Sigmoid colon (tissue), 7 donors: ENCODE data around the gene CCDC71. TPM values are rescaled to one million over a fixed set of nuclear protein-coding genes. Genes with fewer than 3 reads are reported as not detected.

Source experiments
- DNase-seq: peaks from one replicate; pipeline ENCODE4 v3.0.0-alpha.2; 2019
- H3K27ac ChIP-seq, 4 donors: fragments of 200-600 bp; sonication (generic); one replicate each; pipeline ENCODE4 v1.5.1; 2016 to 2019; ENCODE audit warnings: mild to moderate bottlenecking in 1 of 4
- H3K27me3 ChIP-seq, 3 donors: fragments of 200-600 bp; sonication (generic); one replicate each; pipeline ENCODE4 v1.5.1; 2019; ENCODE audit warnings: mild to moderate bottlenecking in 1 of 3
- H3K36me3 ChIP-seq, 4 donors: fragments of 200-600 bp; sonication (generic); one replicate each; pipeline ENCODE4 v1.5.1; 2016 to 2019
- H3K4me1 ChIP-seq, 4 donors: fragments of 200-600 bp; sonication (generic); one replicate each; pipeline ENCODE4 v1.5.1; 2017 to 2019
- H3K4me3 ChIP-seq, 4 donors: fragments of 200-600 bp; sonication (generic); one replicate each; pipeline ENCODE4 v1.5.1; 2017 to 2019; ENCODE audit warnings: mild to moderate bottlenecking in 2 of 4, moderate library complexity in 1 of 4
- H3K9me3 ChIP-seq, 4 donors: fragments of 200-600 bp in 3 of 4; sonication (generic) in 3 of 4; one replicate each; pipeline versions ENCODE4 v1.5.1 to v1.6.1; 2013 to 2019
- CTCF ChIP-seq, 4 experiments: fragments of 450-650 bp in 3 of 4; fragments of 200-600 bp in 1 of 4; IDR thresholded peaks; one replicate each; pipeline ENCODE4 v1.5.1; 2016 to 2019; ENCODE audit warnings: antibody characterized with exemption in 4 of 4, mild to moderate bottlenecking in 3 of 4, moderate library complexity in 2 of 4
- EP300 ChIP-seq, 4 donors: sonication (generic); formaldehyde crosslinking; IDR thresholded peaks; one replicate each; pipeline ENCODE4 v1.6.1; 2017; ENCODE audit warnings: antibody characterized with exemption in 4 of 4
- POLR2A ChIP-seq, 2 donors: fragments of 450-650 bp; IDR thresholded peaks; one replicate each; pipeline ENCODE4 v1.6.1; 2016; ENCODE audit warnings: antibody characterized with exemption in 2 of 2, mild to moderate bottlenecking in 2 of 2, moderate library complexity in 2 of 2
- POLR2AphosphoS5 ChIP-seq, 4 donors: sonication (generic); formaldehyde crosslinking; IDR thresholded peaks; one replicate each; pipeline ENCODE4 v1.6.1; 2017; ENCODE audit warnings: antibody characterized with exemption in 4 of 4
- WGBS, 2 donors: extraction: QIAGEN DNeasy Blood & Tissue Kit; methylation state at CpG; one replicate each; pipeline ENCODE4 v1.1.7; 2013; 5-methylcytosine and 5-hydroxymethylcytosine counted together
- intact Hi-C: fragments of 100-400 bp; cut with DNase I; formaldehyde crosslinking; loops from one replicate; pipeline ENCODE4 v1.15.1; 2023
- polyA plus RNA-seq, 3 donors: library from polyadenylated mRNA; stranded (reverse); fragments of 200-250 nt; gene quantifications; one replicate each; pipeline ENCODE4 v1.2.3, GENCODE V29; 2013
- total RNA-seq, 4 donors: library from RNA; depleted of rRNA; stranded (reverse); fragments of >200 nt; gene quantifications; one replicate each; pipeline ENCODE4 v1.1.0, GENCODE V29; 2016
- donor health status: healthy with polysubstance abuse.
- donor health status: Bipolar disorder and iron deficiency.
- donor health status: healthy.

Gene CCDC71
- total and polyA plus RNA-seq, 7 donors, result 12.5 to 27.3 (median 15.6) TPM

- intact Hi-C loops, result loop anchor here (5.0 kb wide), 3 partner anchors 45 to 185 kb away; partner anchors contain the start of gene GPX1
- DNase-seq, result no peak
These were observed 6.5 kb upstream of the CCDC71 start for GRCh38 chr3:49172551-49173041.

GRCh38 chr3:49171775-49172500 lies 5.8 kb upstream of the CCDC71 start:
- H3K27ac ChIP-seq, result peak overlapping the region; percentile 85 to 95 (median 88)
- H3K9me3 ChIP-seq, result no peaks in the 10 kb centered on the region
- TF ChIP-seq CTCF (IDR thresholded peaks at IDR 0.05), result no peak
- no peak for TF ChIP-seq POLR2AphosphoS5 (IDR thresholded peaks at IDR 0.05)
- TF ChIP-seq EP300 (IDR thresholded peaks at IDR 0.05), result no peak
- no peak for TF ChIP-seq POLR2A (IDR thresholded peaks at IDR 0.05)
- peaks cover 0 to 60% (median 42%) of the 10 kb centered on the region in 4 donors for H3K4me1 ChIP-seq
- intact Hi-C loops, result loop anchor here (1.0 to 5.0 kb wide), 7 partner anchors 27 to 277 kb away; partner anchors contain the start of genes C3orf62, GPX1 and USP4
- peak overlapping the region; percentile 58 to 93 (median 70) for H3K4me3 ChIP-seq
- WGBS, 2 donors, result 46 to 49% methylated on average over 7 of the region's 7 CpGs
- peaks cover 3 to 29% (median 20%) of the 10 kb centered on the region in 4 donors for H3K36me3 ChIP-seq
- H3K27me3 ChIP-seq, result no peaks in the 10 kb centered on the region
- no peak for DNase-seq

More at GRCh38 chr3:49172551-49173041, 6.5 kb upstream of the CCDC71 start:
- TF ChIP-seq EP300 (IDR thresholded peaks at IDR 0.05), result no peak
- TF ChIP-seq CTCF (IDR thresholded peaks at IDR 0.05), result no peak
- TF ChIP-seq POLR2A (IDR thresholded peaks at IDR 0.05), result no peak
- TF ChIP-seq POLR2AphosphoS5 (IDR thresholded peaks at IDR 0.05), result no peak
- H3K27me3 ChIP-seq, result no peaks in the 10 kb centered on the region
- peak overlapping the region; percentile 58 to 93 (median 70) for H3K4me3 ChIP-seq
- peaks cover 3 to 32% (median 21%) of the 10 kb centered on the region in 4 donors for H3K36me3 ChIP-seq
- peak overlapping the region; percentile 85 to 95 (median 88) for H3K27ac ChIP-seq
- 80 to 90% methylated on average over 7 of the region's 7 CpGs for WGBS, 2 donors
- peaks cover 0 to 60% (median 42%) of the 10 kb centered on the region in 4 donors for H3K4me1 ChIP-seq
- H3K9me3 ChIP-seq, result no peaks in the 10 kb centered on the region

GRCh38 chr3:49171119-49171774 lies 5.1 kb upstream of the CCDC71 start, which contains the start of gene KLHDC8B:
TSS of gene KLHDC8B (plus strand) at chr3:49171598. CDS start at chr3:49172770, 1,172 bp downstream.
- peak; percentile 96 for DNase-seq
- Histone ChIP-seq H3K27ac (peak within 1 kb of the TSS; percentile 85 to 95 (median 88)), H3K36me3 (peaks cover 3 to 23% (median 17%) of the 10 kb centered on the region in 4 donors), H3K4me1 (peaks cover 0 to 60% (median 48%) of the 10 kb centered on the region in 4 donors), H3K4me3 (peak within 1 kb of the TSS; percentile 58 to 93 (median 70)), H3K27me3 (no peaks in the 10 kb centered on the region), H3K9me3 (no peaks in the 10 kb centered on the region)
- peak; percentile 94 to 98 (median 96) for TF ChIP-seq CTCF (IDR thresholded peaks at IDR 0.05)
- peak; percentile 64 to 93 (median 87) for TF ChIP-seq POLR2AphosphoS5 (IDR thresholded peaks at IDR 0.05)
- peak in 1 of 4 donors; percentile 9 for TF ChIP-seq EP300 (IDR thresholded peaks at IDR 0.05)
- TF ChIP-seq POLR2A (IDR thresholded peaks at IDR 0.05), result peak; percentile 31 to 76
- 1% methylated on average over 57 of the region's 57 CpGs for WGBS, 2 donors
- intact Hi-C loops, result loop anchor here (1.0 to 5.0 kb wide), 7 partner anchors 28 to 278 kb away; partner anchors contain the start of genes C3orf62, GPX1 and USP4

GRCh38 chr3:49170744-49171118 lies 4.6 kb upstream of the CCDC71 start:
- no peaks in the 10 kb centered on the region for H3K27me3 ChIP-seq
- H3K4me3 ChIP-seq, result peak overlapping the region in 3 of 4 donors; percentile 58 to 93 (median 76)
- WGBS, 2 donors, result 0 to 12% methylated on average over 1 of the region's 1 CpG
- TF ChIP-seq EP300 (IDR thresholded peaks at IDR 0.05) (no peak), POLR2AphosphoS5 (IDR thresholded peaks at IDR 0.05) (no peak), POLR2A (IDR thresholded peaks at IDR 0.05) (no peak), CTCF (IDR thresholded peaks at IDR 0.05) (no peak)
- H3K36me3 ChIP-seq, result peaks cover 3 to 18% (median 13%) of the 10 kb centered on the region in 4 donors
- H3K9me3 ChIP-seq, result no peaks in the 10 kb centered on the region
- intact Hi-C loops, result loop anchor here (1.0 to 5.0 kb wide), 7 partner anchors 28 to 278 kb away; partner anchors contain the start of genes C3orf62, GPX1 and USP4
- H3K4me1 ChIP-seq, result peaks cover 0 to 57% (median 48%) of the 10 kb centered on the region in 4 donors
- DNase-seq, result no peak
- peak overlapping the region; percentile 85 to 95 (median 88) for H3K27ac ChIP-seq
